Lower leg skin (tissue), 4 donors: ENCODE results near the gene ZSCAN29. TPM values are rescaled to one million over a fixed set of nuclear protein-coding genes. Genes with fewer than 3 reads are reported as not detected.

Experiments used
- DNase-seq, 2 donors: peaks; one replicate each; pipeline ENCODE4 v3.0.0-alpha.2; 2019; ENCODE audit warnings: low spot score in 2 of 2
- H3K4me3 ChIP-seq: fragments of 200-600 bp; sonication (generic); 2 replicates; pipeline ENCODE4 v1.5.1; 2017; ENCODE audit warnings: mild to moderate bottlenecking, low read depth; ENCODE audit not compliant: poor library complexity, severe bottlenecking
- POLR2A ChIP-seq, 2 donors: fragments of 450-650 bp; IDR thresholded peaks; one replicate each; pipeline ENCODE4 v1.6.1; 2016 to 2017; ENCODE audit warnings: antibody characterized with exemption in 2 of 2, mild to moderate bottlenecking in 1 of 2, moderate library complexity in 1 of 2
- WGBS, 2 donors: methylation state at CpG; one replicate each; pipeline ENCODE4 v1.1.5; 2018; 5-methylcytosine and 5-hydroxymethylcytosine counted together
- intact Hi-C: fragments of 100-400 bp; cut with DNase I; formaldehyde crosslinking; loops from one replicate; pipeline ENCODE4 v1.15.0; 2023; ENCODE audit warnings: low total_unique reads
- total RNA-seq, 4 donors: library from RNA; depleted of rRNA; stranded (reverse); fragments of >200 nt; gene quantifications; one replicate each; pipeline ENCODE4 v1.1.0, GENCODE V29; 2016
- TF ChIP-seq, protein P1 (sequence below), 3 donors: fragments of 450-650 bp; IDR thresholded peaks; one replicate each; pipeline ENCODE4 v1.5.1; 2016; ENCODE audit warnings: antibody characterized with exemption in 3 of 3, mild to moderate bottlenecking in 3 of 3, moderate library complexity in 2 of 3

ZSCAN29 gene
- total RNA-seq, 4 donors from 2014 or later: 9.6 to 20.6 (median 12.9) TPM

GRCh38 chr15:43317566-43318184, 53.2 kb downstream of the ZSCAN29 start:
- intact Hi-C loops: no loop called here
- DNase-seq: no peak
- TF ChIP-seq, protein P1, sequence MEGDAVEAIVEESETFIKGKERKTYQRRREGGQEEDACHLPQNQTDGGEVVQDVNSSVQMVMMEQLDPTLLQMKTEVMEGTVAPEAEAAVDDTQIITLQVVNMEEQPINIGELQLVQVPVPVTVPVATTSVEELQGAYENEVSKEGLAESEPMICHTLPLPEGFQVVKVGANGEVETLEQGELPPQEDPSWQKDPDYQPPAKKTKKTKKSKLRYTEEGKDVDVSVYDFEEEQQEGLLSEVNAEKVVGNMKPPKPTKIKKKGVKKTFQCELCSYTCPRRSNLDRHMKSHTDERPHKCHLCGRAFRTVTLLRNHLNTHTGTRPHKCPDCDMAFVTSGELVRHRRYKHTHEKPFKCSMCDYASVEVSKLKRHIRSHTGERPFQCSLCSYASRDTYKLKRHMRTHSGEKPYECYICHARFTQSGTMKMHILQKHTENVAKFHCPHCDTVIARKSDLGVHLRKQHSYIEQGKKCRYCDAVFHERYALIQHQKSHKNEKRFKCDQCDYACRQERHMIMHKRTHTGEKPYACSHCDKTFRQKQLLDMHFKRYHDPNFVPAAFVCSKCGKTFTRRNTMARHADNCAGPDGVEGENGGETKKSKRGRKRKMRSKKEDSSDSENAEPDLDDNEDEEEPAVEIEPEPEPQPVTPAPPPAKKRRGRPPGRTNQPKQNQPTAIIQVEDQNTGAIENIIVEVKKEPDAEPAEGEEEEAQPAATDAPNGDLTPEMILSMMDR (IDR thresholded peaks at IDR 0.05): no peak
- no peak for TF ChIP-seq POLR2A (IDR thresholded peaks at IDR 0.05)
- H3K4me3 ChIP-seq: no peak overlapping the region
- WGBS, 2 donors: 90 to 91% methylated on average over 8 of the region's 8 CpGs

- 89 to 95% methylated on average over 1 of the region's 1 CpG for WGBS, 2 donors
- intact Hi-C loops: no loop called here
- no peak for DNase-seq
- TF ChIP-seq, protein P1 (IDR thresholded peaks at IDR 0.05): no peak
- no peak for TF ChIP-seq POLR2A (IDR thresholded peaks at IDR 0.05)
- no peak overlapping the region for H3K4me3 ChIP-seq
Observed at GRCh38 chr15:43316971-43317346, 53.9 kb downstream of the ZSCAN29 start.

DNA sequence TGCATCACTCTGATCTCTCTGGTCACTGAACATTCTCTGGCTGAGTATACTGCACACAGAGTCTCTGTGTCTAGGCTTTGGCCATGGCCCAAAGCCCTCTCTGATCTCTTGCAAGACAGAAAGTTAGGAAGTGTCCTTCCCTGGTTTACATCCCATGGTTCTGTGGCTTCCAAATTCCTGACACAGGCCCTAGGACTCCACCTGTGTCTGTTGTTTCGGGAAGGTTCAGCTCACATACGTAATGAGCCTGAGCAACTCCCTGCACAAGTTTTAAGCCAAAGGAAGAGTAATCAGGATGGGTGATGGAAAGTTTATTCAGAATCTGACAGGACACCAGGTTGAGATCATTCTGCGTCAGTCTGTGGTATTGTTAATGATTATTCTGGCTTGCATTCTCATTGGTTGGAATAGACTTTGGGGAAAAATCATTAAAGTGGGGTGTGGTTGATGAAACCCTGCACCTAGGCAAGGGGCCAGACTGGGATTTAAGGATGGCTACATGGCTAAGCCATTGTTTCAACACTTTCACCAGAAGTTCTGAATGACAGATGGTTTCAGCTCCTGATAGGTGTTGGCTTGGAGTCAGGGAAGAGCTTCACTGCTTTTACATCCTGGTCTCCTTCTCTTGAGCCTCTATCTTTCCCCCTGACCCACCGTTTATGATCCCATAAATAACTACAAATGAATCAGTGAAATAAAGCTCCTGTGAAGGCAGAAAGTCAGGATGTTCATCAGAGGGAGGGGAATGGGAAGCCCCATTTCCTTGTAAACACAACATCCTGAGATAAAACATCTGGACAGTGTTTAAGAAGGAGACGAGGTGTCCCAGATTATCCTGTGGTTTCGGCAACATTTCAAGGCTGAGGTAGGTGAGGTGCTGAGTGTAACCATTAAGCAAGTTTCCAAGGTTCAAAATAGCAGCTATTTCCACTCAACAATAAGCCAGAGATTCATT, 54.5 kb downstream of the ZSCAN29 start:
- WGBS, 2 donors: 45 to 56% methylated on average over 6 of the region's 6 CpGs

DNA sequence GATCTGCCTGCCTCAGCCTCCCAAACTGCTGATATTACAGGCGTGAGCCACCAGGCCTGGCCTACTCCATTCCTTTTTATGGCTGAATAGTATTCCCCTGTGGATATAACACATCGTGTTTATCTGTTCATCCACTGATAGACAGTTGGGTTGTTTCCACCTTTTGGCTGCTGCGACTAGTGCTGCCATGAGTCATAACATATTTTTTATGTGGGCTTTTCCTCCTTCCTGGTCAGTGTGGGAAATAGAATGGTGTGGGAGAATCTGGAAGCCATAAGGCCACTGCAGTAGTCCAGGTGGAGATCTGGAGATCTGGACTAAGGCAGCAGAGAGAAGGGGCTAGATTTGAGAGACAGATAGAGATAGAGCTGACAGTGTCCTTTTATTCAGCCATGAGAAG, 56.7 kb downstream of the ZSCAN29 start:
- H3K4me3 ChIP-seq: no peak overlapping the region
- TF ChIP-seq POLR2A (IDR thresholded peaks at IDR 0.05): no peak
- no peak for DNase-seq
- intact Hi-C loops: no loop called here
- WGBS, 2 donors: 54 to 65% methylated on average over 3 of the region's 3 CpGs

More for the DNA sequence above, 54.5 kb downstream of the ZSCAN29 start:
- no peak for DNase-seq
- no peak for TF ChIP-seq POLR2A (IDR thresholded peaks at IDR 0.05)
- TF ChIP-seq, protein P1 (IDR thresholded peaks at IDR 0.05): no peak
- no peak overlapping the region for H3K4me3 ChIP-seq
- intact Hi-C loops: no loop called here

GRCh38 chr15:43312378-43312777, 58.5 kb downstream of the ZSCAN29 start:
- WGBS, 2 donors: 57 to 72% methylated on average over 4 of the region's 4 CpGs
- H3K4me3 ChIP-seq: no peak overlapping the region
- DNase-seq: no peak
- intact Hi-C loops: no loop called here
- TF ChIP-seq POLR2A (IDR thresholded peaks at IDR 0.05): no peak
- TF ChIP-seq, protein P1 (IDR thresholded peaks at IDR 0.05): no peak

Other genes starting within 250 kb of the ZSCAN29 start
- gene TMEM62, start 237.5 kb downstream of the ZSCAN29 start, total RNA-seq: 10 to 100 TPM; 10.7 to 33.4 (median 20.0) TPM
- gene CCNDBP1, start 185.6 kb downstream of the ZSCAN29 start, total RNA-seq: 100 to 1,000 TPM in 3 of 4 donors, 10 to 100 TPM in 1; 74.9 to 166 (median 114) TPM
- under 1 TPM in 1 of 4 donors, not detected in 3; 0.20 TPM for gene EPB42, start 150.0 kb downstream of the ZSCAN29 start, total RNA-seq
- gene TGM5, start 104.1 kb downstream of the ZSCAN29 start, total RNA-seq: 100 to 1,000 TPM in 2 of 4 donors, 10 to 100 TPM in 2; 72.5 to 121 (median 105) TPM
- not detected for gene TGM7, start 68.8 kb downstream of the ZSCAN29 start, total RNA-seq
- gene LCMT2, start 40.5 kb downstream of the ZSCAN29 start, total RNA-seq: 1 to 10 TPM; 4.9 to 8.9 (median 5.9) TPM
- gene TUBGCP4, start 58 bp upstream of the ZSCAN29 start, total RNA-seq: 10 to 100 TPM; 12.3 to 19.4 (median 15.3) TPM
- 10 to 100 TPM; 13.0 to 17.9 (median 16.9) TPM for gene TP53BP1, start 122.1 kb upstream of the ZSCAN29 start, total RNA-seq
- 1 to 10 TPM; 2.3 to 6.7 (median 3.8) TPM for gene MAP1A, start 146.6 kb upstream of the ZSCAN29 start, total RNA-seq
- gene PPIP5K1, start 219.2 kb upstream of the ZSCAN29 start, total RNA-seq: 100 to 1,000 TPM in 1 of 4 donors, 10 to 100 TPM in 3; 15.8 to 115 (median 20.3) TPM
- gene CKMT1B, start 223.0 kb upstream of the ZSCAN29 start, total RNA-seq: 10 to 100 TPM; 21.0 to 42.7 (median 30.7) TPM
- gene STRC, start 247.8 kb upstream of the ZSCAN29 start, total RNA-seq: under 1 TPM in 3 of 4 donors, not detected in 1; 0.23 to 0.69 (median 0.38) TPM